OCI-LY3 (cell line): ENCODE results near the gene NID1.

Experiments
- EZH2phosphoT487 ChIP-seq: fragments of 200-600 bp; shearing (Covaris generic); IDR thresholded peaks from 2 replicates; pipeline ENCODE4 v1.6.1; 2018; ENCODE audit warnings: antibody characterized with exemption, mixed run types, low read depth
- TF ChIP-seq, protein P1 (sequence below): fragments of 200-600, 300-600 bp; sonication (generic); IDR thresholded peaks from 2 replicates; pipeline ENCODE4 v1.5.1; 2014; ENCODE audit warnings: antibody characterized with exemption, low read length, low read depth

DNA sequence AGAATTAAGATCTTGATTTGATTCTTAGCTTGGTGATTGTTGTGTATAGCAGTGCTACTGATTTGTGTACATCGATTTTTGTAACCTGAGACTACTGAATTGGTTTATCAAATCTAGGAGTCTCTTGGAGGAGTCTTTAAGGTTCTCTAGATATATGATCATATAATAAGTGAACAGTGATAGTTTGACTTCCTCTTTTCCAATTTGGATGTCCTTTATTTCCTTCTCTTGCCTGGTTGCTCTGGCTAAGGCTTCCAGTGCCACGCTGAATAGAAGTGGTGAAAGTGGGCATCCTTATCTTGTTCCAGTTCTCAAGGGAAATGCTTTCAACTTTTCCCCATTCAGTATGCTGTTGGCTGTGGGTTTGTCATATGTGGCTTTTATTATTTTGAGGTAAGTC, 136.7 kb downstream of the NID1 start:
- TF ChIP-seq, protein P1, sequence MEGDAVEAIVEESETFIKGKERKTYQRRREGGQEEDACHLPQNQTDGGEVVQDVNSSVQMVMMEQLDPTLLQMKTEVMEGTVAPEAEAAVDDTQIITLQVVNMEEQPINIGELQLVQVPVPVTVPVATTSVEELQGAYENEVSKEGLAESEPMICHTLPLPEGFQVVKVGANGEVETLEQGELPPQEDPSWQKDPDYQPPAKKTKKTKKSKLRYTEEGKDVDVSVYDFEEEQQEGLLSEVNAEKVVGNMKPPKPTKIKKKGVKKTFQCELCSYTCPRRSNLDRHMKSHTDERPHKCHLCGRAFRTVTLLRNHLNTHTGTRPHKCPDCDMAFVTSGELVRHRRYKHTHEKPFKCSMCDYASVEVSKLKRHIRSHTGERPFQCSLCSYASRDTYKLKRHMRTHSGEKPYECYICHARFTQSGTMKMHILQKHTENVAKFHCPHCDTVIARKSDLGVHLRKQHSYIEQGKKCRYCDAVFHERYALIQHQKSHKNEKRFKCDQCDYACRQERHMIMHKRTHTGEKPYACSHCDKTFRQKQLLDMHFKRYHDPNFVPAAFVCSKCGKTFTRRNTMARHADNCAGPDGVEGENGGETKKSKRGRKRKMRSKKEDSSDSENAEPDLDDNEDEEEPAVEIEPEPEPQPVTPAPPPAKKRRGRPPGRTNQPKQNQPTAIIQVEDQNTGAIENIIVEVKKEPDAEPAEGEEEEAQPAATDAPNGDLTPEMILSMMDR, result no peak
- no peak for TF ChIP-seq EZH2phosphoT487
